ENCODE measurements around the gene GTF2H3.

DNA sequence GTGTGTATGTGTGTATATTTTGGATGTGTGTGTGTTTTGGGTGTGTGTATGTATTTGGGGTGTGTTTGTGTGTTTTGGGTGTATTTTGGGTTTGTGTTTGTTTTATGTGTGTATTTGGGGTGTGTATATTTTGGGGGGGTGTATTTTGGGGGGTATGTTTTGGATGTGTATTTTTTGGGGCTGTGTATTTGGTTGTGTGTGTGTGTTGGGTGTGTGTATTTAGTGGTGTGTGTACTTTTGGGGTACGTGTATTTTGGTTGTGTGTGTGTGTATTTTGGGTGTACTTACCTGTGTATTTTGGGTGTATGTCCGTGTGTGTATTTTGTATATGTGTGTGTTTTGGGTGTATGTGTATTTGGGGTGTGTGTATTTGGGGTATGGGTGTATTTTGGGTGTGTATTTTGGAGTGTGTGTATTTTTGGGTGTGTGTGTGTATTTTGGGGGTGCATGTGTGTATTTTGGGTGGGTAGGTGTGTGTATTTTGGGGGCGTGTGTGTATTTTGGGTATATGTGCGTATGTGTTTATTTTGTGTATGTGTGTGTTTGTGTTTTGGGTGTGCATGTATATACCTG is 20.6 kb downstream of the GTF2H3 start:
- TF ChIP-seq TOX (CRISPR knock-in tag; IDR thresholded peaks at IDR 0.05; ENCODE audit: borderline replicate concordance), result no peak
- TF ChIP-seq ZNF70 (CRISPR knock-in tag; IDR thresholded peaks at IDR 0.05), result no peak
- no peak for TF ChIP-seq PPARA (CRISPR knock-in tag; IDR thresholded peaks at IDR 0.05; ENCODE audit: borderline replicate concordance)
- TF ChIP-seq RARB (CRISPR knock-in tag; IDR thresholded peaks at IDR 0.05), result no peak
- no peak for TF ChIP-seq ZNF565 (CRISPR knock-in tag; conservative IDR thresholded peaks at IDR 0.05; ENCODE audit: low read depth)
- TF ChIP-seq ARNTL (CRISPR knock-in tag; IDR thresholded peaks at IDR 0.05; ENCODE audit: borderline replicate concordance, low read depth), result no peak
- TF ChIP-seq, protein P1, sequence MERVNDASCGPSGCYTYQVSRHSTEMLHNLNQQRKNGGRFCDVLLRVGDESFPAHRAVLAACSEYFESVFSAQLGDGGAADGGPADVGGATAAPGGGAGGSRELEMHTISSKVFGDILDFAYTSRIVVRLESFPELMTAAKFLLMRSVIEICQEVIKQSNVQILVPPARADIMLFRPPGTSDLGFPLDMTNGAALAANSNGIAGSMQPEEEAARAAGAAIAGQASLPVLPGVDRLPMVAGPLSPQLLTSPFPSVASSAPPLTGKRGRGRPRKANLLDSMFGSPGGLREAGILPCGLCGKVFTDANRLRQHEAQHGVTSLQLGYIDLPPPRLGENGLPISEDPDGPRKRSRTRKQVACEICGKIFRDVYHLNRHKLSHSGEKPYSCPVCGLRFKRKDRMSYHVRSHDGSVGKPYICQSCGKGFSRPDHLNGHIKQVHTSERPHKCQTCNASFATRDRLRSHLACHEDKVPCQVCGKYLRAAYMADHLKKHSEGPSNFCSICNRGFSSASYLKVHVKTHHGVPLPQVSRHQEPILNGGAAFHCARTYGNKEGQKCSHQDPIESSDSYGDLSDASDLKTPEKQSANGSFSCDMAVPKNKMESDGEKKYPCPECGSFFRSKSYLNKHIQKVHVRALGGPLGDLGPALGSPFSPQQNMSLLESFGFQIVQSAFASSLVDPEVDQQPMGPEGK (CRISPR knock-in tag; IDR thresholded peaks at IDR 0.05; ENCODE audit: borderline replicate concordance), result no peak
- no peak for TF ChIP-seq ZC3H10 (CRISPR knock-in tag; IDR thresholded peaks at IDR 0.05)

Measured in SK-N-SH treated with all-trans-retinoic acid at 6 μM for 48 hours (cell line).